Activated naive CD4-positive, alpha-beta T cell treated with anti-CD3 and anti-CD28 coated beads, Interleukin-2, amount 50 U/mL, for 24 hours (primary cell): ENCODE measurements around the gene LMF1.
"Not testable (repeated sequence)": the region's sequence is repeated elsewhere in the genome, so short reads cannot be mapped to it uniquely, and the experiment has no call there.

Source experiments
- H3K27ac Mint-ChIP-seq: one replicate; pipeline ENCODE4 v1.8.0; 2021; ENCODE audit warnings: mild to moderate bottlenecking, mixed read lengths
- H3K27me3 Mint-ChIP-seq: one replicate; pipeline ENCODE4 v1.8.0; 2021; ENCODE audit warnings: mixed read lengths
- H3K36me3 Mint-ChIP-seq: one replicate; pipeline ENCODE4 v1.8.0; 2021; ENCODE audit warnings: mixed read lengths
- H3K4me1 Mint-ChIP-seq: one replicate; pipeline ENCODE4 v1.8.0; 2021; ENCODE audit warnings: mixed read lengths
- H3K4me3 Mint-ChIP-seq: one replicate; pipeline ENCODE4 v1.8.0; 2021; ENCODE audit warnings: mild to moderate bottlenecking, mixed read lengths
- H3K9me3 Mint-ChIP-seq: one replicate; pipeline ENCODE4 v1.8.0; 2021; ENCODE audit warnings: mixed read lengths

LMF1 gene

DNA sequence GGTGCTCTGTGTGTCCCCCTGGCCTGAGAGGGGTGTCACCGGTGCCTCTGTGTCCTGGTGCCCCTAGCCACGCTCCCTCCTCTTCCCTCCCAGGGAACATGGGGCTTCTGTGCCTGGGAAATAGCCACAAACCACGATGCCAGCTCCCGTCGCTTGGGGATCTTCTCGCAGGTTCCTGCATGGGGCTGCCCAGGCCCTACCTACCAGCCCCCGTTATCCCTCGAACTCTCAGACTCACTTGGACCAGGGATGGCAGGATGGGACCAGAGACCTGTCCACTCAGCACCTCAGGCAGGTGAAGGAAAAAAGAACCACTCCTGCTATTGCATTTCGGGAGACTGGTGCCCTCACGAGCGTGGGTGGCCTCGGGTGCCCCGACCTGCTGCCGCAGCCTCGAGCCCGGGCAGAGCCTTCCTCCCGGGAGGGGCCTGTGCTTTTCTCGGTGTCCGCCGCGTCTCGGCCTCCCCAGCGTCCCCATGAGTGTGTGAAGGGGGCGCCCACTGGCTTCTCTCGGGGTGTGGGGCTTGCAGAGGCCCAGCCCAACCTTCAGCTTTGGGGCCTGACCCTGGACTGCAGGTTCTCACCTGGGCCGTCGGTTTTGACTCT is 129.2 kb downstream of the LMF1 start:
- no peaks in the 10 kb centered on the region for H3K4me1 Mint-ChIP-seq
- peaks cover 1% of the 10 kb centered on the region for H3K27me3 Mint-ChIP-seq
- H3K27ac Mint-ChIP-seq, result no peak overlapping the region
- H3K9me3 Mint-ChIP-seq, result no peaks in the 10 kb centered on the region
- H3K4me3 Mint-ChIP-seq, result no peak overlapping the region
- H3K36me3 Mint-ChIP-seq, result no peaks in the 10 kb centered on the region

DNA sequence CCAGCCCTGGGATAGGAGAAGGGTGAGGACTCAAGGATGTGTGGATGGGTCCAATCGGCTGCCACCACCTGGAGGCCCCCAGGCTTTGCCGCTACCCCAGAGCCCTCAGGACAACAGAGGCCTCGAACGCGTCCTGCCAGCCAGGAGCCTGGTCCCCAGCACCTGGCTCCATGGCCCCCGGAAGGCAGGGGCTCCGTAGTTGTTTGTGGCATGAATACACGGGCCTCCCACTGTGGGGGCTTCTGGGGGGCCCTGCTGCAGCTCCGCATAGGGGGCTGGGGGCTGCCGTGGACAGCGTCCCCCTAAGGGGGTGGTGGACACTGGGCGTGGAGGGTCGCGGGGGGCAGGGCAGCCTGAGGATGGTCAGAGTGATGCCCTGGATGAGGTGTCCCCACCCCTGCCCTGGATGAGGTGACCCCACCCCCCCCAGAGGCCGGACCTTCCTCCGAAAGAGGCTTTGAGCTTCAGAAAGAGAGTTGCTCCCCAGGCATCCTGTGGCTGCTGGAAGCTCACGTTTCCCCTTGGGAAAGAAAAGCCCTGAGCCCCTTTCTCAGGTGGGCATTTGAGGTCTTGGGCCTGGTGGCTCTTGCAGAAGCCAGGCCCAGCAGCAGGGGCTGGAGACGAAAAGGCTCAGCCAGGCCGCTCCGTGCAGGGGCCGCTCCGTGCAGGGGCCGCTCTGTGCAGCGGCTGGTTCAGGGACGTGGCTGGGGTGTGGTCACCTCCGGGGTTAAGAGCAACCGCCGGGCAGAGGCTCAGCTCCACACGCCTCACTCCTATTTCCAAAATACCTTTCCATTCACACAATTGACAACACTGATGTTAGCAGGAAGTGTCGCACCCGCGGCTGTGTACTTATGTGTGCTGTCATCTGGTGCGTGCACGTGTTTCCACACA is 130.0 kb downstream of the LMF1 start:
- no peak overlapping the region for H3K4me3 Mint-ChIP-seq
- no peaks in the 10 kb centered on the region for H3K36me3 Mint-ChIP-seq
- no peak overlapping the region for H3K27ac Mint-ChIP-seq
- H3K27me3 Mint-ChIP-seq, result peaks cover 1% of the 10 kb centered on the region
- H3K9me3 Mint-ChIP-seq, result no peaks in the 10 kb centered on the region
- no peaks in the 10 kb centered on the region for H3K4me1 Mint-ChIP-seq

GRCh38 chr16:839643-840408 is 131.0 kb downstream of the LMF1 start:
- H3K9me3 Mint-ChIP-seq, result no peaks in the 10 kb centered on the region
- H3K36me3 Mint-ChIP-seq, result no peaks in the 10 kb centered on the region
- no peak overlapping the region for H3K4me3 Mint-ChIP-seq
- no peak overlapping the region for H3K27ac Mint-ChIP-seq
- no peaks in the 10 kb centered on the region for H3K4me1 Mint-ChIP-seq
- H3K27me3 Mint-ChIP-seq, result peaks cover 1% of the 10 kb centered on the region

DNA sequence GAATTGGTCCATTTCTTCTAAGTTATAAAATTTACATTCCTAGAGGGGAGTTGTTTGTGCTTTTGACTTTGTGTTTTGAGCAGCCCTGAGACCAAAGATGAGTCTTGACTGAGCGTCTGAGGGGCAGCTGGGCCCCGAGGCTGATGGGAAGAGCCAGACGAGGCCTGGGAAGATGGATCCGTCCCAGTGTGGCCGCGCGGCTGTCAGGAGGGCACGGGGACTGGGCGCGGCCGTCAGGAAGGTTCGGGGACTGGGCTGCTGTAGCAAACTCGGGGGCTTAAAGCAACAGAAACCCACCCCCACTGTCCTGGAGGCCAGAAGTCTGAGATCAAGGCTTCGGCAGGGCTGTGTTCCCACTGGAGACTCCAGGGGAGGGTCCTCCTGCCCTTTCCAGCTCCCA is 132.0 kb downstream of the LMF1 start:
- Mint-ChIP-seq H3K4me3 (no peak overlapping the region), H3K9me3 (no peaks in the 10 kb centered on the region), H3K36me3 (no peaks in the 10 kb centered on the region), H3K27me3 (peaks cover 1% of the 10 kb centered on the region), H3K4me1 (no peaks in the 10 kb centered on the region), H3K27ac (no peak overlapping the region)

- H3K4me3 Mint-ChIP-seq, H3K4me1 Mint-ChIP-seq, H3K27me3 Mint-ChIP-seq, H3K27ac Mint-ChIP-seq, H3K9me3 Mint-ChIP-seq, H3K36me3 Mint-ChIP-seq: not testable (repeated sequence)
Measured at GRCh38 chr16:836822-837221, 134.0 kb downstream of the LMF1 start.

DNA sequence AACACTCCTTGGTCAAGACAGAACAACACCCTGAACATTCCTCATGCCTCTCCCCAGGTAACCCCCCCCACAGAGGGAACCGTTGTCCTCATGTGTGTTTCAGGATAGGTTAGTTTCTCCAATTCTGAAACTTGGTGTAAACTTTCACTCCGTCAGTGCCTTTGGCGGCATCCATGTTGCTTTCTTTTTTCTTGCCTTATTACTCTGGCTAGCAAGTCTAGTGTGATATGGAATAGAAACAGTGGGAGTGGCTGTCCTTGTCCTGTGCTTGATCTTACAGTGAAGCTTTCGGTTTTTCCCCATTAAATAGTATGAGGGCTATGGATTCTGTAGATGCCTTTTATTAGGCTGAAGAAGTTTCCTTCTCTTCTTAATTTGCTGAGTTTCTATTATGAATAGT is 134.6 kb downstream of the LMF1 start:
- Mint-ChIP-seq H3K36me3 (no peaks in the 10 kb centered on the region), H3K9me3 (no peaks in the 10 kb centered on the region), H3K4me3 (no peak overlapping the region), H3K4me1 (no peaks in the 10 kb centered on the region), H3K27me3 (peaks cover 1% of the 10 kb centered on the region), H3K27ac (no peak overlapping the region)

GRCh38 chr16:835373-835772 is 135.4 kb downstream of the LMF1 start:
- Mint-ChIP-seq H3K9me3 (no peaks in the 10 kb centered on the region), H3K4me1 (no peaks in the 10 kb centered on the region), H3K4me3 (no peak overlapping the region), H3K27ac (no peak overlapping the region), H3K27me3 (peaks cover 1% of the 10 kb centered on the region), H3K36me3 (no peaks in the 10 kb centered on the region)

- no peaks in the 10 kb centered on the region for H3K36me3 Mint-ChIP-seq
- no peak overlapping the region for H3K4me3 Mint-ChIP-seq
- H3K4me1 Mint-ChIP-seq, result no peaks in the 10 kb centered on the region
- H3K9me3 Mint-ChIP-seq, result no peaks in the 10 kb centered on the region
- peaks cover 5% of the 10 kb centered on the region for H3K27me3 Mint-ChIP-seq
- H3K27ac Mint-ChIP-seq, result no peak overlapping the region
Measured at GRCh38 chr16:833411-833810, 137.4 kb downstream of the LMF1 start.

DNA sequence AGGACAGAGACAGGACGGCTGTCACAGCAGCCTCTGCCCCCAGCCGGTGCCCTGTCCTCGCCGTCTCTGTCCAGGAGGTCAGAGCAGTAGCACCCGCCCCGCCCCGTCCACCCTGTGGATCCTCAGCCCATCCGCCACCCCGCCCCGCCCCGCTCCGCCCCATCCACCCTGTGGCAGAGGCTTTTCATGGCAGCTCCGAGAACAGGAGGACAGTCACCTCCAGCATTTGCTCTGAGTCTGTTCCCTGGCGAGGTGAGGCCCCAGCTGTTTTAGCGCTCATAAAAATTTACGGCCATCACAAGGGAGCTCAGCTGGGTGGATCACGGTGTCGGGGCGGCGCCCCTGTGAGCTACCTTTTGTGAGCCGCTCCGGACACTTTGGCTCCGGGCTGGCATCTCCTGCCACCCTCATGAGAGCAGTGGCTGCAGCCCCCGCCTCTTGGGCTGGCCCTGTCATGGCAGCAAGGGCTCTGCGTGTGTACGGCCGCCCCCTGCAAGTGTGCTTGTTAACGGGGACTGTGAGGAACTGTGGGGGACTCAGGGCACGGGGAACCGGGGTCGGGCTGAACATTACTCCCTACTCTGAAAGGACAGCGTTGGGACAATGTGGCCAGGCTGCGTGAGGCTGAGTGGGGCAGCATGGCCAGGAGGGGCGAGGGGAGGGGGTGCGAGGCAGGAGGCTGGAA is 138.0 kb downstream of the LMF1 start:
- Mint-ChIP-seq H3K4me3 (no peak overlapping the region), H3K9me3 (no peaks in the 10 kb centered on the region), H3K36me3 (no peaks in the 10 kb centered on the region), H3K27ac (no peak overlapping the region), H3K27me3 (peaks cover 5% of the 10 kb centered on the region), H3K4me1 (no peaks in the 10 kb centered on the region)

DNA sequence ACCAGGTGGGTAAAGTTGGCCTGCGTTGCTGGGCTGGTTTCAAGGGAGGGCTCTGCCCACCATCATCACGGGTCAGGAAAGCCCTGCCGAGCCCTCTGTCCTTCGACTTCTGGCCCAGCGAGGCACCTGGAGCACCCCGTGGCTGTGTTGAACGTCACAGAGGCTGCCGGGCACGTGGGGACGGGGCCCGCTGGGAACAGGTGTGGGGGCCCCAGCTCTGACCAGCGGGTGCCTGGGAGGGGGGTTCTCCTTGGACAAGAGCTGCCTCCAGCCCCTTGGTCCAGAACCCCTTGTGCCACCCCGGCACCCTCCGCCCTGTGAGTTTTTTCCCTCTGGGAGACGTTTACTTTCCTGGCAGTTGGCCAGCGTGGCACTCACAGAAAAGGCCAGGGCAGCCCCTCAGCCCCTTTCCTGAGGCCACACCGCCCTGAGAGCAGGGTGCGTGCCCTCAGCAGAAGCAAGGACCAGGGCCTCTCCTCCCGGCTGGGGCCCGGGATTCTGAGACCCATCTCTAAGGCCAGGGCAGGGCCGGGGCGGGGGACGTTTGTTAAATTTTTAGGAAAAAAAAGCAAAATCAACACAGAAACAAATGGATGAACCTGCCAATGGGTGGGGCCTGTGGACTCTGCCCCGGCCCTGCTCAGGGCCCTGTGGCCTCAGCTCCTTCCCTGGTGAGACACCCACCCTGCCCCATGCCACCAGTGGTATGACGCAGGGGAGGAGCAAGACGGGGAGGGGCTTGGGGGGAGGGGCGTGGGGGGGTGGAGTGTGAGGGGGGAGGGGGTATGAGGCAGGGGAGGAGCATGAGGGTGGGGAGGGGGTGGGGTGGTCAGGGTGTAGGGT is 139.0 kb downstream of the LMF1 start:
- H3K4me1 Mint-ChIP-seq, result no peaks in the 10 kb centered on the region
- no peak overlapping the region for H3K27ac Mint-ChIP-seq

GRCh38 chr16:830871-831570 is 139.8 kb downstream of the LMF1 start:
- no peaks in the 10 kb centered on the region for H3K36me3 Mint-ChIP-seq

More for the DNA sequence above, 139.0 kb downstream of the LMF1 start:
- H3K36me3 Mint-ChIP-seq, result no peaks in the 10 kb centered on the region
- H3K27me3 Mint-ChIP-seq, result peaks cover 5% of the 10 kb centered on the region
- H3K4me3 Mint-ChIP-seq, result no peak overlapping the region
- no peaks in the 10 kb centered on the region for H3K9me3 Mint-ChIP-seq

GRCh38 chr16:830107-830870 is 140.5 kb downstream of the LMF1 start:
- H3K27me3 Mint-ChIP-seq, result peaks cover 7% of the 10 kb centered on the region
- H3K4me3 Mint-ChIP-seq, result no peak overlapping the region
- no peaks in the 10 kb centered on the region for H3K4me1 Mint-ChIP-seq
- no peaks in the 10 kb centered on the region for H3K36me3 Mint-ChIP-seq
- no peak overlapping the region for H3K27ac Mint-ChIP-seq
- no peaks in the 10 kb centered on the region for H3K9me3 Mint-ChIP-seq

More at GRCh38 chr16:830871-831570, 139.8 kb downstream of the LMF1 start:
- H3K9me3 Mint-ChIP-seq, result no peaks in the 10 kb centered on the region
- no peaks in the 10 kb centered on the region for H3K4me1 Mint-ChIP-seq
- H3K4me3 Mint-ChIP-seq, result no peak overlapping the region
- H3K27ac Mint-ChIP-seq, result no peak overlapping the region
- peaks cover 5% of the 10 kb centered on the region for H3K27me3 Mint-ChIP-seq

DNA sequence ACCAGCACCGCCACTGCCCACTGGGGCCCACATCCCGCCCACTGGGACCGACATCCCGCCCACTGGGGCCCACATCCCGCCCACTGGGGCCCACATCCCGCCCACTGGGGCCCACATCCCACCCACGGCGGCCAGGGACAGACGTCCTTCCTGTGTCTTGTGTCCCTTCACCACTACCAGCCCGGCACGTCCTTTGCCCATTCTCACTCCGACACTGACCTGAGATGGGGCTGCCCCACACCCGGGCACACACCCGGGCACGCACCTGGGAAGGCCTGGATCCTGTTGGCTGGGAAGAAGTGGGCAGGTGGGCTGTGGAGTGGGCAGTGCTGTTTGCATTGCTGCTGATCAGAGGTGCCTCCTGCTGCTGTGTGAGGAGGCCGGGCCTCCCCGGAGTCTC is 141.9 kb downstream of the LMF1 start:
- Mint-ChIP-seq H3K4me3 (no peak overlapping the region), H3K4me1 (no peaks in the 10 kb centered on the region), H3K9me3 (no peaks in the 10 kb centered on the region), H3K27me3 (peaks cover 8% of the 10 kb centered on the region), H3K36me3 (no peaks in the 10 kb centered on the region), H3K27ac (no peak overlapping the region)

GRCh38 chr16:827513-827912 is 143.3 kb downstream of the LMF1 start:
- H3K4me1 Mint-ChIP-seq, result no peaks in the 10 kb centered on the region
- no peak overlapping the region for H3K27ac Mint-ChIP-seq
- no peaks in the 10 kb centered on the region for H3K9me3 Mint-ChIP-seq
- H3K27me3 Mint-ChIP-seq, result peaks cover 8% of the 10 kb centered on the region
- no peak overlapping the region for H3K4me3 Mint-ChIP-seq
- no peaks in the 10 kb centered on the region for H3K36me3 Mint-ChIP-seq
